ENCODE data around the gene CTBS.

The CTBS gene

DNA sequence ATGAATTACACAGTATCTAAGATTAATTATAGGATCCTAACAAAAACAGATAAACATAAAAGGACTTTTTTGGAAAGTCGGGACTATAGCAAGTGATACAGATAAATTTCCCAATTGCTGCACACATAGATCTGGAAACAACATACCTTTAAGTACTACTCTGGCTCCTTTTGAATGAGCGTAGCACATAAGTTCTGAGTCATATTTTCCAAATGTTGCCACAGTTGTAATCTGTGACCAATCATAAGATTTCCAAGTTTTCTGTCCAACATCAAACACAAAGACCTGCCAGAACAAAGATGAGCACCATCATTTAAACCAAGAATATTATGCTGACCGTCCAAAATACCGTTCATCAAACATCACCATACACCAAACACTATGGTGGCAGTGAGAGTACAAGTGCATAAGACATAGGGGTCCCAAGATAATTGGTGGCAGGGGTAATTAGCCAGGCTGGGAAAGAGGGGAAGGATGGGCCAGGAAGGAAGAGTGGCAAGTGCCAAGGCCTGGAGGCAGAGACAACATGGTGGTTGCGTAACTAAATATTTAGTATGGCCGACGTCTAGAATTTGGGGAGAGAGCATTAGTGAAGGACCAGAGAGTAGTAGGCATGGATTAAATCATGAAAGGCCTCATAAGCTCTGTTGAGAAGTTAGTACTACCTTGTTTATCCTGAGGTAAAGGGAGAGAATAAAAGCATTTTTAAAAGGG, 3.6 kb downstream of the CTBS start:
- DNase-seq (ENCODE audit: extremely low read depth, low read depth) = no peak
- TF ChIP-seq, protein P1, sequence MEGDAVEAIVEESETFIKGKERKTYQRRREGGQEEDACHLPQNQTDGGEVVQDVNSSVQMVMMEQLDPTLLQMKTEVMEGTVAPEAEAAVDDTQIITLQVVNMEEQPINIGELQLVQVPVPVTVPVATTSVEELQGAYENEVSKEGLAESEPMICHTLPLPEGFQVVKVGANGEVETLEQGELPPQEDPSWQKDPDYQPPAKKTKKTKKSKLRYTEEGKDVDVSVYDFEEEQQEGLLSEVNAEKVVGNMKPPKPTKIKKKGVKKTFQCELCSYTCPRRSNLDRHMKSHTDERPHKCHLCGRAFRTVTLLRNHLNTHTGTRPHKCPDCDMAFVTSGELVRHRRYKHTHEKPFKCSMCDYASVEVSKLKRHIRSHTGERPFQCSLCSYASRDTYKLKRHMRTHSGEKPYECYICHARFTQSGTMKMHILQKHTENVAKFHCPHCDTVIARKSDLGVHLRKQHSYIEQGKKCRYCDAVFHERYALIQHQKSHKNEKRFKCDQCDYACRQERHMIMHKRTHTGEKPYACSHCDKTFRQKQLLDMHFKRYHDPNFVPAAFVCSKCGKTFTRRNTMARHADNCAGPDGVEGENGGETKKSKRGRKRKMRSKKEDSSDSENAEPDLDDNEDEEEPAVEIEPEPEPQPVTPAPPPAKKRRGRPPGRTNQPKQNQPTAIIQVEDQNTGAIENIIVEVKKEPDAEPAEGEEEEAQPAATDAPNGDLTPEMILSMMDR (IDR thresholded peaks at IDR 0.05; ENCODE audit: low read depth, low read length) = no peak

DNA sequence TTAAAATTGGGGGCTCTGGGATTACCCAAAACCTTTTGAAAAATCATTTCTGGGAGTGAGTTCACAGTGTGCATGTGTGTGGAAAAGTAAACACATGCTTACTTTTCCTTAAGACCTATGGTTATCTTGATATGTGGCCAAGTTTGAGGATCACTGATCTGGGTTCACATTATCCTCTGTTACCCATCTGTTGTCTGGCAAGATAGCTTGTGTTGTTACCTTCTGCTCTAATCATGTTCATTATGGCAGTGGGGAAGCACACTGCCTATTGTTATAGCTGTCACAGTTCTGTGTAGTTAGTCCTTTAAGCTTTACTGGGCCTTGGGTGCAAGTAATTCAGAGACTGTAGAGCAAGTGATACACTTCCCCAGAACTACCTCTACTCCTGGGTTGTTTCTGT, 5.0 kb downstream of the CTBS start:
- TF ChIP-seq, protein P1 (IDR thresholded peaks at IDR 0.05; ENCODE audit: low read depth, low read length) = no peak
- DNase-seq (ENCODE audit: extremely low read depth, low read depth) = no peak

DNA sequence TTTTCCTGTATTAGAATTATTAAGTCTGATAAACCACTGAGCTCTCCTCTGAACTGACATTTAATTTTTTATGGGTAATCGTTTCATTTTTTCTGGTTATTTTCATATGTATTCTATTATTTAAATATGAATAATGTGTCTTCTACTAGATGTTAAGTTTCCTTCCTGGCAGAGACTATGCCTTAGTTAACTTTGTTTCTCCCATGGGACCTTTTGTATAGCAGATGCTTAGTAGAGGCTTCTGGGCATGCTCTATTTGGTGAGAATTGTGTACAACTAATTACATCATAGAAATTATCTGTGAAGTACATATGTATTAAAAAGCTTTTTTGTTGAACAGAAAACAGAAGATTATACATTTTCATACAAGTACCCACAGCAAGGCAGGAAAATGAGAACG, 23.4 kb downstream of the CTBS start:
- no peak for DNase-seq (ENCODE audit: extremely low read depth, low read depth)
- TF ChIP-seq, protein P1 (IDR thresholded peaks at IDR 0.05; ENCODE audit: low read depth, low read length) = no peak

DNA sequence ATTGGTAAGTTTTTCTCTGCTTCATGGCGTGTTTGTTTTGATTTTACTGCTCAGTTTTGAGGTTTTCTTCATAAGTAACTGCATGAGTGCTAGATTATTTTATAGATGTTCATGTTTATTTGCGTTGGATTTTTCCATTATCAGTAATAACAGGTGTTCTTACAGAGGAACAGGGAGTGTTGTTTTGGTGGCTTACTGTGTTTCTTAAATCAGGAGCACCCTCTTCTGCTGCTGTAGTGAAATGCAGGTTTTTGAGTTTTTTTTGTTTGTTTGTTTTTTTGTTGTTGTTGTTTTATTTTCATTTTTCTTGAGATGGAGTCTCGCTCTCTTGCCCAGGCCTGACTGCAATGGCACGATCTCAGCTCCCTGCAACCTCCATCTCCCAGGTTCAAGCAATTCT, 32.6 kb downstream of the CTBS start:
- DNase-seq (ENCODE audit: extremely low read depth, low read depth) = no peak
- TF ChIP-seq, protein P1 (IDR thresholded peaks at IDR 0.05; ENCODE audit: low read depth, low read length) = peak; percentile 9

DNA sequence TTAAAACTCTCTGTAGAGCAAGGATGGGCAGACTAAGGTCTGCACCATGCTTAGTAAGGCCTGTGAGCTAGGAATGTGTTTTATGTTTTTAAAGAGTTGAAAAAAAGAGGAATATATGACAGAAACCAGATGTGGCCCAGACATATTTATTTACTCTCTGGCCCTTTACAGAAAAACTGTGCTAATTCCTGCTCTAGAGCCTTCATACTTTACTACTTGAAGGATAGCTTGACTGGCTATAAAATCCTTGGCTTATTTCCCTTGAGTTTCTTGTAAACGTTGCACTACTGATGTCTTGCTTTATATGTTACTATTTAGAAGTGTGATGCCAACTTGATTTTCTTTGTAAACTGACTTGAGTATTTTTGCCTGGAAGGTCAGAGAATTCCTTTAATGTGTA, 33.5 kb downstream of the CTBS start:
- peak; percentile 1 for DNase-seq (ENCODE audit: extremely low read depth, low read depth)
- TF ChIP-seq, protein P1 (IDR thresholded peaks at IDR 0.05; ENCODE audit: low read depth, low read length) = no peak

DNA sequence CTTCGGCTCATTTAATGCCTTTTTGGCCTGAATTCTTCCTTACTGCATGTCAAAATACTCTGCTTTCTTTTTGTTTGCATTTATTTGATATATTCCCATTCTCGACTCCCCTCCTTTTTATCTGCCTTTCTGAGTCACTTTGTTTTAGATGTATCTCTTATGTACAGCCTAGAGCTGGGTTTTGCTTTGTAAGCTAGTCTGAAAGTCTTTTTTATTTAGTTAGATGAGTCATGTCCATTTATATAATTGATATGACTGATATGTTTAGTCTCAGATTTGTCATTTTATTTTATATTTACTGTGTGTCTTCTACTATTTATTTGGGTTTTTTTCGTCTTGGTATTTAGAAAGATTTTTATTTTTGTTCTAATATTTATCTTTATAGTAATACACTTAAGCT, 34.3 kb downstream of the CTBS start:
- TF ChIP-seq, protein P1 (IDR thresholded peaks at IDR 0.05; ENCODE audit: low read depth, low read length) = no peak
- DNase-seq (ENCODE audit: extremely low read depth, low read depth) = no peak

DNA sequence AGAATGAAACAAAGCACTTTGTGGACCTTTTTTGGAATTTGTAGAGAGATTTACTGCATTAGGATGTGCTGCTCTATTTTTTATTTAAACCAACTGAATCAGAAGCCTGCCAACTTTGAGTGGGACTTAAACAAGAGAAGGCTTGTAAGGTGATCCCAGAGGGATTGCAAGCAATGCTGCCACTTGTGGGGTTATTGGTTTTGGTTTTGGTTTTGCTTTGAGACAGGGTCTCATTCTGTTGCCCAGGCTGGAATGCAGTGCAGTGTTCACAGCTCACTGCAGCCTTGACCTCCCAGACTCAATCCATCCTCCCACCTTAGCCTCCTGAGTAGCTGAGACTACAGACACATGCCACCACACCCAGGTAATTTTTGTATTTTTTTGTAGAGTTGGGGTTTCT, 35.6 kb downstream of the CTBS start:
- TF ChIP-seq, protein P1 (IDR thresholded peaks at IDR 0.05; ENCODE audit: low read depth, low read length) = no peak
- no peak for DNase-seq (ENCODE audit: extremely low read depth, low read depth)
